OCI-LY3 (cell line): ENCODE data around the gene SDC4.

Experiments used
- H2AFZ ChIP-seq: fragments of 200-600, 300-600 bp; shearing (Covaris generic); 2 replicates; pipeline ENCODE4 v1.6.0; 2014; ENCODE audit warnings: antibody characterized with exemption, low read depth, low read length
- H3K27ac ChIP-seq: fragments of 200-600, 300-600 bp; sonication (generic); 2 replicates; pipeline ENCODE4 v1.5.1; 2014; ENCODE audit warnings: mild to moderate bottlenecking, low read length, moderate library complexity, mixed read lengths
- H3K27me3 ChIP-seq: fragments of 200-600, 300-600 bp; sonication (generic); 2 replicates; pipeline ENCODE4 v1.6.1; 2014; ENCODE audit warnings: low read depth, low read length, mixed read lengths
- H3K36me3 ChIP-seq: fragments of 200-600, 300-600 bp; sonication (generic); replicated peaks from 2 replicates; pipeline ENCODE3; 2014; ENCODE audit warnings: low read depth, low read length, mixed read lengths
- H3K4me1 ChIP-seq: fragments of 300-600, 200-600 bp; sonication (generic); 2 replicates; pipeline ENCODE4 v1.6.1; 2014; ENCODE audit warnings: low read length, mixed read lengths
- H3K4me2 ChIP-seq: fragments of 200-600, 300-600 bp; sonication (generic); 2 replicates; pipeline ENCODE4 v1.6.1; 2014; ENCODE audit warnings: low read length, mixed read lengths
- H3K4me3 ChIP-seq: fragments of 300-600, 200-600 bp; sonication (generic); 2 replicates; pipeline ENCODE4 v1.5.1; 2014; ENCODE audit warnings: antibody characterized with exemption, mild to moderate bottlenecking, low read length, moderate library complexity
- H3K79me2 ChIP-seq: fragments of 300-600, 200-600 bp; shearing (Covaris generic); 2 replicates; pipeline ENCODE4 v1.6.1; 2014; ENCODE audit warnings: mild to moderate bottlenecking, low read length, mixed read lengths
- H3K9ac ChIP-seq: fragments of 300-600, 200-600 bp; shearing (Covaris generic); 2 replicates; pipeline ENCODE4 v1.6.0; 2014; ENCODE audit warnings: mild to moderate bottlenecking, low read length, moderate library complexity
- H3K9me3 ChIP-seq: fragments of 200-600, 300-600 bp; shearing (Covaris generic); 2 replicates; pipeline ENCODE4 v1.6.1; 2014; ENCODE audit warnings: low read length, mixed read lengths; ENCODE audit not compliant: insufficient read depth
- H4K20me1 ChIP-seq: fragments of 200-600, 300-600 bp; sonication (generic); 2 replicates; pipeline ENCODE4 v1.6.1; 2016; ENCODE audit warnings: low read length, mixed read lengths; ENCODE audit not compliant: insufficient read depth
- EZH2phosphoT487 ChIP-seq: fragments of 200-600 bp; shearing (Covaris generic); IDR thresholded peaks from 2 replicates; pipeline ENCODE4 v1.6.1; 2018; ENCODE audit warnings: antibody characterized with exemption, mixed run types, low read depth
- TF ChIP-seq, protein P1 (sequence below): fragments of 200-600, 300-600 bp; sonication (generic); IDR thresholded peaks from 2 replicates; pipeline ENCODE4 v1.5.1; 2014; ENCODE audit warnings: antibody characterized with exemption, low read length, low read depth

Gene SDC4

GRCh38 chr20:45299786-45300185 is 48.4 kb downstream of the SDC4 start:
- H2AFZ ChIP-seq, result no peak overlapping the region
- H3K27me3 ChIP-seq, result no peaks in the 10 kb centered on the region

GRCh38 chr20:45297786-45298497 is 50.3 kb downstream of the SDC4 start:
- 0 out of 2 replicates have a peak, but pooled peaks cover 3% of the 10 kb centered on the region for H3K9me3 ChIP-seq
- H3K27me3 ChIP-seq, result no peaks in the 10 kb centered on the region
- H3K4me1 ChIP-seq, result peaks cover 14% of the 10 kb centered on the region
- no peak overlapping the region for H3K4me3 ChIP-seq
- no peaks in the 10 kb centered on the region for H4K20me1 ChIP-seq
- H3K79me2 ChIP-seq, result no peaks in the 10 kb centered on the region
- H2AFZ ChIP-seq, result no peak overlapping the region
- no peak for TF ChIP-seq EZH2phosphoT487
- TF ChIP-seq, protein P1, sequence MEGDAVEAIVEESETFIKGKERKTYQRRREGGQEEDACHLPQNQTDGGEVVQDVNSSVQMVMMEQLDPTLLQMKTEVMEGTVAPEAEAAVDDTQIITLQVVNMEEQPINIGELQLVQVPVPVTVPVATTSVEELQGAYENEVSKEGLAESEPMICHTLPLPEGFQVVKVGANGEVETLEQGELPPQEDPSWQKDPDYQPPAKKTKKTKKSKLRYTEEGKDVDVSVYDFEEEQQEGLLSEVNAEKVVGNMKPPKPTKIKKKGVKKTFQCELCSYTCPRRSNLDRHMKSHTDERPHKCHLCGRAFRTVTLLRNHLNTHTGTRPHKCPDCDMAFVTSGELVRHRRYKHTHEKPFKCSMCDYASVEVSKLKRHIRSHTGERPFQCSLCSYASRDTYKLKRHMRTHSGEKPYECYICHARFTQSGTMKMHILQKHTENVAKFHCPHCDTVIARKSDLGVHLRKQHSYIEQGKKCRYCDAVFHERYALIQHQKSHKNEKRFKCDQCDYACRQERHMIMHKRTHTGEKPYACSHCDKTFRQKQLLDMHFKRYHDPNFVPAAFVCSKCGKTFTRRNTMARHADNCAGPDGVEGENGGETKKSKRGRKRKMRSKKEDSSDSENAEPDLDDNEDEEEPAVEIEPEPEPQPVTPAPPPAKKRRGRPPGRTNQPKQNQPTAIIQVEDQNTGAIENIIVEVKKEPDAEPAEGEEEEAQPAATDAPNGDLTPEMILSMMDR, result no peak
- H3K36me3 ChIP-seq, result no peaks in the 10 kb centered on the region
- H3K9ac ChIP-seq, result no peak overlapping the region
- H3K27ac ChIP-seq, result no peak overlapping the region
- H3K4me2 ChIP-seq, result no peak overlapping the region

More at GRCh38 chr20:45299786-45300185, 48.4 kb downstream of the SDC4 start:
- H3K36me3 ChIP-seq, result no peaks in the 10 kb centered on the region
- no peak overlapping the region for H3K4me2 ChIP-seq
- no peak overlapping the region for H3K9ac ChIP-seq
- H3K4me1 ChIP-seq, result peaks cover 14% of the 10 kb centered on the region
- TF ChIP-seq, protein P1, result no peak
- no peak for TF ChIP-seq EZH2phosphoT487
- no peaks in the 10 kb centered on the region for H3K79me2 ChIP-seq
- no peaks in the 10 kb centered on the region for H3K9me3 ChIP-seq
- H3K4me3 ChIP-seq, result no peak overlapping the region
- no peaks in the 10 kb centered on the region for H4K20me1 ChIP-seq
- no peak overlapping the region for H3K27ac ChIP-seq

DNA sequence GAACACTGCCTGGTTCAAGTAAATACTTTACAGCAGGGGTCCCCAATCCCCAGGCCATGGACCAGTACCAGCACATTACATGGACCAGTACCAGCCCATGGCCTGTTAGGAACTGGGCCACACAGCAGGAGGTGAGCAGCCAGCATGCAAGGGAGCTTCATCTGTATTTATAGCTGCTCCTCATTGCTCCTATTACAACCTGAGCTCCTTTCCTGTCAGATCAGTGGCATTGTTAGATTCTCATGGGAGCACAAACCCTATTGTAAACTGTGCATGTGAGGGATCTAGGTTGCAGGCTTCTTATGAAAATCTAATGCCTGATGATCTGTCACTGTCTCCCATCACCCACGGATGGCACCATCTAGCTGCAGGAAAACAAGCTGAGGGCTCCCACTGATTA is 53.6 kb downstream of the SDC4 start:
- TF ChIP-seq, protein P1, result no peak
- TF ChIP-seq EZH2phosphoT487, result no peak
- no peak overlapping the region for H3K4me2 ChIP-seq

GRCh38 chr20:45294003-45294368 is 54.2 kb downstream of the SDC4 start:
- Histone ChIP-seq H3K4me3 (no peak overlapping the region), H3K9ac (no peak overlapping the region), H3K36me3 (no peaks in the 10 kb centered on the region), H3K27ac (no peak overlapping the region), H3K9me3 (0 out of 2 replicates have a peak, but pooled peaks cover 3% of the 10 kb centered on the region), H2AFZ (no peak overlapping the region), H3K27me3 (peaks cover 14% of the 10 kb centered on the region), H3K79me2 (no peaks in the 10 kb centered on the region), H3K4me1 (peaks cover 18% of the 10 kb centered on the region), H4K20me1 (no peaks in the 10 kb centered on the region), H3K4me2 (no peak overlapping the region)
- TF ChIP-seq EZH2phosphoT487, result no peak

More for the DNA sequence above, 53.6 kb downstream of the SDC4 start:
- Histone ChIP-seq H3K4me1 (peaks cover 18% of the 10 kb centered on the region), H2AFZ (no peak overlapping the region), H4K20me1 (no peaks in the 10 kb centered on the region), H3K9ac (no peak overlapping the region), H3K27me3 (peaks cover 13% of the 10 kb centered on the region), H3K79me2 (no peaks in the 10 kb centered on the region), H3K27ac (no peak overlapping the region), H3K4me3 (no peak overlapping the region), H3K9me3 (0 out of 2 replicates have a peak, but pooled peaks cover 3% of the 10 kb centered on the region), H3K36me3 (no peaks in the 10 kb centered on the region)
